HG03521 (cell line): ENCODE results near the gene RFX8.
"Not testable (repeated sequence)": the region's sequence is repeated elsewhere in the genome, so short reads cannot be mapped to it uniquely, and the experiment has no call there.

Experiments
- ATAC-seq: cut with Tn5 transposase; IDR thresholded peaks from one replicate; pipeline ENCODE4 v1.9.1; 2021; ENCODE audit warnings: mild to moderate bottlenecking, moderate library complexity; ENCODE audit not compliant: unreplicated experiment

Gene RFX8

GRCh38 chr2:101442042-101442666, 32.8 kb downstream of the RFX8 start:
- ATAC-seq = no peak

GRCh38 chr2:101440127-101440738, 34.7 kb downstream of the RFX8 start:
- ATAC-seq = no peak

GRCh38 chr2:101439716-101440115, 35.2 kb downstream of the RFX8 start:
- no peak for ATAC-seq

DNA sequence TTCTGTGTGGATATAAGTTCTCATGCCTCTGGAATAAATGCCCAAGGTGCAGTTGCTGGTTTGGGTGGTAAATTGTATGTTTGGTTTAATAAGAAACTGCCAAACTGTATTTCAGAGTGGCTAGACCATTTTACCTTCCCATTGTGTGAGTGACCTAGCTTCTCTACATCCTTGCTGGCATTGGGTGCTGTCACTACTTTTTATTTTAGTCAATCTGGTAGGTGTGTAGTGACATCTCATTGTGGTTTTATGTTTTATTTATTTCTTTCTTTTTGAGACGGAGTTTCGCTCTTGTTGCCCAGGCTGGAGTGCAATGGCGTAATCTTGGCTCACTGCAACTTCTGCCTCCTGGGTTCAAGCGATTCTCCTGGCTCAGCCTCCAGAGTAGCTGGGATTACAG, 36.4 kb downstream of the RFX8 start:
- not testable (repeated sequence) for ATAC-seq

GRCh38 chr2:101435001-101435862, 39.7 kb downstream of the RFX8 start:
- ATAC-seq = no peak

DNA sequence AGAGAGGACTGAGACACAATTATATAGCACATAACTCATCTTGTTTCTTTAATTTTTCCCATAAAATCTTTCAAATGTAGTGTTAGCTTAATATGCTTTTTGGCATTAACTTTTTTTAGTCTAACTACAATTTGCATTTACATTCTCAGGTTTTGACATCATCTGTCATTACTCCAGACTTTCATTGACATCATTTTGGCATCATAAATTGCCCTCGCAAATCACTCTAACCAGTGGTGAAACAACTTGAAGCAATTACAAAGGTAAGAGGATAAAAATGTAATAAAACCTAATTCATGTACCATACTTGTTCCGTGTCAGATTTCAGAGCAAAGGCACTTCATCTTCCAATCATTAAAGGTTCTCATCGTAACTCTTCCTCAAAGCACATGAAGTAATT, 41.4 kb downstream of the RFX8 start:
- ATAC-seq = no peak

DNA sequence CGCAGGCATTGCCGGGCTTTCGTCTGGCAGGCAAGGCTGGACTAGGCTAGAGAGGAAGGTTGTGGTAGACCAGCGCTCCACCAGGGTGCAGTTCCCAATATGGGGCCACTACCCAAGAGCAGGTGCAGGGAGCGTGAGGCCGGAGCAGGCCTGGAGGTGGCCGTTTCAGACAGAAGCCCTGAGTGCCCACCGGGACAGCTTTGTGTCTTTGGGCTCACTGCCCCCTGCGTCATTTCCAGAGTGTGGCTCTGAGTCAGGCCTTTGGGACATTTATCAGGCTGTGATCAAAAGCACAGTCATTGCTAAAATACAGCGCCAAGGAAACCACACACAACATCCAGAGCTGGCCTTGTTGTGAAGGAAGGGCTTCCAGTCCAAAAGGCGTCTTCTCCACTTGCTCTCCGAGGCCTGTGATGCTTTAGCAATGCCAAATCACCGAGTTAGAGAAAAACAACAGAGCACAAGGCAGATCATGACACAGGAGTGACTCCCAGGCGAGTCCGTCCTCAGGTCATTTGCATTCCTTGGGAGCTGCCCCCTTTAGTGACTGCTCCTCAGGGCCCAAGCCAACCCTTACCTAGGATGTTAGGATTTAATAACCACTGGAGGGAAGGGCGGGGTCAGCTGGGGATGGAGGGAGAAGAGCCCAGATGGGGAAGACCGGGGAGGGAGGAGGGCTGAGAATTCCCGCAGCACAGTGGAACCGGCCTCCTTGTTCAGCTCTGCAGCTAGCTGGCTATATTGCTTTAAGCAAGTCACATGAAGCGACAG, 42.3 kb downstream of the RFX8 start:
- no peak for ATAC-seq

DNA sequence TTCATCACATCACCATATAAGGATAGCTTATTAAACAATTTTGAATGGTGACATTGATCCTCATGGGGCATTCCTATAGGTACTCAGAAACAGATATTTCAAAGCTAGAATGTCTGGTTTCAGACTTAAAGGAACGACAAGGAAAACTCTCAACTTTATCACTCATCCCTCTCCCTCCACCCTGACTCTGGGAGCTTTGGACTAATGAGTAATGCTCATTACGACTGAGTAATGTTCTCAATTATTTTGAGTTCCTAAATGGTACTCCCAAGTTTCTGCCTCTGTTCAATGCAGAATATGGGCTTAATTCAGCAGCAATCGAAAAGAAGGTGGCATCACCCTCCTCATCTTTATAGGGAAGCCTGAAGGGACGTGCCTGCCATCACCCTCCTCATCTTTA, 43.4 kb downstream of the RFX8 start:
- ATAC-seq = no peak

DNA sequence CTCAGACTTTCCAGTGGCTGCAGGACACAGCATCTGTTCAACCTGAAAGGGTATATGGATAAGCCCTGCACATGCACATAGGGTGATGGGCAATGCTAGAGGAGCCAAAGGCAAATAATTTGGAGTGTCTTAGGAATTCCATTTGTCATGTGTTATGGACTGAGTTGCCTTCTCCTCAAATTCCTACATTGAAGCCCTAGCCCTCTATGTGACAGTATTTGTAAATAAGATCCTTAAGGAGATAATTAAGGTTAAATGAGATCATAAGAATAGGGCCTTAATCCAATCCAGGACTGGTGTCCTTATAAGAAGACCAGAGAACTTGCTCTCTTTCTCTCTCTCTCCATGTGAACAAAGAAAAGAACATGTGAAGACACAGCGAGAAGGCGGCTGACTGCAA, 44.8 kb downstream of the RFX8 start:
- no peak for ATAC-seq

DNA sequence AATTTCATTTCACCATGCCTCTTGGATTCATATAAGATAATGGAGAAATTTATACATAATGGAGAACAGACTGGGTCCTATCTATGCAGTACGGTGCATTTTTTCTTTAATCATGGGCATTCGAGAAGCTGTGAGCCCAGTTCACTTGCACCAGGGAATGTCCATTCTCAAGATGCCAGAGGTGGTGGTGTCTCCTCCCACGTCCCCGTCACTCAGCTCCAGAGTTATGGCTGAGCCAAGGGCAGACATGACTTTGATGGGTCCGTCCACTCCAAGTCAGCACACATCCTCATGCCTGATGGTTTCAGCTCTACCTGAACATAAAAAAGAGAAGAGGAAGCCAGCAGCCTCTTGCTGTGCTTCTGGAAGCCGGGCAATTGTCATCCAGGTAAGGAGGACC, 45.5 kb downstream of the RFX8 start:
- ATAC-seq = no peak

DNA sequence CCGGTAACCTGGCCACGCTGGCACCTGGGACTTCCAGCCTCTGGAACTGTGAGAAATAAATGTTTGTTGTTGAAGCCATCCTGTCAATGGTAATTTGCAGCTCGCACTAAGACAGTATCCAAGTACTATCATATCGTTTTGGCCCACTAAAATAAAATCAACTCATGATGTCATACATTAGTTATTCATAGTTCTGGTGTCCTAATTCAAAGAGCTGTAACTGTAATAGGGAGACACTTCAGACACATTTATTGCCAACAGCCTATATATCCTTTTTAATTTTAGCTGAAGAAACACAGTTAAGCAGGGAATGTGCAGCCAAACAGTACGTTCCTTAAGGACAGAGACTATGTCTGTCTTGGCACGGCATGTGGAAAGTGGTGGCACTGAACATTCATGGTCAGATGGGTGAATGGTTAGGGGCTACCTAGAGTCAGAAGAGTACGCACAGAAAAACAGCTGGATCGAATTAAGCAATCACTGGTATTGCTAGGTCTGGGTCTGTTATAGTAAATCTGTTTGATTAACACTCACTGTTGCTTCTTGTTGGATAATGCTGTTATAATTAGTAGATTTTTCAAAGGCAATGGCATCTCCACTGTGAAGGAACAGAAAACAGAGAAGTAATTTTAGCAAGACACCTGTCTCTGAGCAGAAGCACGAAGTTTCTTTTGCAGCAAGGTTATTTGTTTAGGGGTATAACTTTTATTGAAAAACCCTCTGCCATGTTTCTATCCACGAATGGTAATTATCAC, 46.3 kb downstream of the RFX8 start:
- no peak for ATAC-seq

DNA sequence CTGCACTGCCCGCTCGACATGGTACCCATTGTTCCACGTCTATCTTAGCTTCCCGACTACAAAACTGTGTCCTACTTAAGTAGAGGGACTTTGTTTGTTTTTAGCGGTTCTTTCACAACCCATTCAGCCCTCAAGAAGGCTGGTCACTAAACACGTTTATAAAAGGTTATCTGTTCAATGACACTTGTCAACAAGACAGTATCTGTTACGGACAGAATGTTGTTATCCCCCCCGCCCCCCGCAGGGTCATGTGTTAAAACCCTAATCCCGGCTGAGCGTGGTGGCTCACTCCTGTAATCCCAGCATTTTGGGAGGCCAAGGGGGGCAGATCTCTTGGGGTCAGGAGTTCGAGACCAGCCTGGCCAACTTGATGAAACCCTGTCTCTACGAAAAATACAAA, 47.2 kb downstream of the RFX8 start:
- no peak for ATAC-seq

DNA sequence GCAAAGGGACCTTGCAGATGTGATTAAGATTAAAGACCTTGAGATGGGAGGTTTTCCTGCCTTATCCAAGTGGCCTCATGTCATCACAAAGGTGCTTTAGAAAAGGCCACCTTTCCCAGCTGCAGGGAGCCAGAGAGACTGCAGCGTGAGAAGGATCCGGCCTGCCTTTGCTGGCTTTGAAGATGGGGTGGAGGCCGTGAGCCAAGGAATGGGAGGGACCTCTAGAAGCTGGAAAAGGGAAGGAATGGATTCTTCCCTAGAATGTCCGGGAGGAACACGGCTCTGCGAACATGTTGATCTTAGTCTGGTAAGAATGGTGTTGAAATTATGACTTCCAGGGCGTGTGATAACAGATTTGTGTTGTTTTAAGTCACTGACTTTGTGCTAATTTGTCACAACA, 47.7 kb downstream of the RFX8 start:
- no peak for ATAC-seq

GRCh38 chr2:101426822-101427221, 48.1 kb downstream of the RFX8 start:
- ATAC-seq = no peak

DNA sequence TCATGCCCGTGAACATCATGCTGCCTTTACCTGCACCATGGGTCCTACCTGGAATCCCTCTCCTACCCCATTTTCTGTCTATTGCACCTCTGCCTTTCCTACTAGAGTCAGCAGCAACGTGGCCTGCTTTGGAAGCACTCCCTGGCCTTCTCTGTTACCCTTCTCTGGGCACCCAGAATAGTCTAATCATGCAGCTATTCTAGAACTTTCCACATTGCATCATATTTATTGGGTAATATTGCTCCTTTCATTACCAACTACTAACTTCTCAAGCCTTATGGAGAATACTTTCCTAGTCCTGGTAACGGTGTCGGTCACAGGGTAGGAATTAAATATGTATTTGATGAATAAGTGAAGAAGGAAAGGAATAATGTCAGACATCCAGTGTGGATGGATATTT, 54.3 kb downstream of the RFX8 start:
- no peak for ATAC-seq

GRCh38 chr2:101419096-101419663, 55.7 kb downstream of the RFX8 start:
- no peak for ATAC-seq

- ATAC-seq = no peak
Measured at GRCh38 chr2:101418460-101419095, 56.3 kb downstream of the RFX8 start.

DNA sequence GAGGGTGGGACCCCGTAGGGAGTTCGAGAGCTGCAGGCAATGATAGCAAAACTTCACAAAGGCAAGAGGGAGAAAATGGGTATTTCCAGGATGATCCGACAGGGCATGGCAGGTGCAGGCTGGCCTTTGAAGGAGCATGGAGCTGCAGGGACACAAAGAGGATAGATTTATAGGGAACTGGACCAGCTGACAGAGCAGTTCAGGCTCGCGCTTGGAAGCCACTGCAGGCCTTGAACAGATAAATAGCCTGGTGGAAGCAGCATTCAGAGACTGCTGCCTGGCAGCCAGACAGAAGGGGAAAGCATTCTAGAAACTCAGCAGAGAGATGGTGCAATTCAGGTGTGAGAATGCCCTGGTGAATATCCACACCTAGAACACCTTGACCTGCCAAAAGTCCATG, 58.3 kb downstream of the RFX8 start:
- ATAC-seq = no peak

GRCh38 chr2:101415884-101416283, 59.0 kb downstream of the RFX8 start:
- ATAC-seq = no peak

DNA sequence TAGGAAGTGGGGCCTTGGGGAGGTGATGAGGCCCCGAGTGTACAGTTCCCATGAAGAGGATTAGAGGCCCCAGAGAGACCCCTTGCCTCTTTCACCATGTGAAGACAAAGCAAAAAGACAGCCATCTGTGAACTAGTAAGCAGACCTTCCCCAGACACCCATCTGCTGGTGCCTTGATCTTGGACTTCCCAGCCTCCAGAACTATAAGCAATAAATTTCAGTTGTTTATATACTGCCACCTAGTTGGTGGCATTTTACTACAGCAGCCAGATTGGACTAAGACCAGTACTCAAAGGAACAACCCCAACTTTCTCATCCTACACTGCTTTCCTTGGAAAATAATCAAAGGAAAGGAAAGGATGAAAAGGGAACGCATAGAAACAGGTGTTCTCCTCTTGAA, 59.7 kb downstream of the RFX8 start:
- no peak for ATAC-seq
